Ishikawa (cell line): ENCODE results near the gene TRAPPC12.

ENCODE experiments used
- CEBPB ChIP-seq: IDR thresholded peaks from 2 replicates; pipeline ENCODE4 v1.6.1; 2012
- CREB1 ChIP-seq: IDR thresholded peaks from 2 replicates; pipeline ENCODE4 v1.6.1; 2012; ENCODE audit warnings: low read depth
- EGR1 ChIP-seq: IDR thresholded peaks from 2 replicates; pipeline ENCODE4 v1.6.1; 2012
- EP300 ChIP-seq: IDR thresholded peaks from 2 replicates; pipeline ENCODE4 v1.6.1; 2012; ENCODE audit warnings: borderline replicate concordance
- FOXM1 ChIP-seq: IDR thresholded peaks from 2 replicates; pipeline ENCODE4 v1.6.1; 2012; ENCODE audit warnings: low read depth, borderline replicate concordance
- NFIC ChIP-seq: IDR thresholded peaks from 2 replicates; pipeline ENCODE4 v1.6.1; 2012
- RAD21 ChIP-seq: IDR thresholded peaks from 2 replicates; pipeline ENCODE4 v1.6.1; 2012; ENCODE audit warnings: low read depth
- TAF1 ChIP-seq: IDR thresholded peaks from 2 replicates; pipeline ENCODE4 v1.6.1; 2012; ENCODE audit warnings: low read depth, mild to moderate bottlenecking
- TCF12 ChIP-seq: IDR thresholded peaks from 2 replicates; pipeline ENCODE4 v1.6.1; 2012; ENCODE audit warnings: low read depth
- TEAD4 ChIP-seq: IDR thresholded peaks from 2 replicates; pipeline ENCODE4 v1.6.1; 2012
- USF1 ChIP-seq: IDR thresholded peaks from 2 replicates; pipeline ENCODE4 v1.6.1; 2012
- YY1 ChIP-seq: IDR thresholded peaks from 2 replicates; pipeline ENCODE4 v1.6.1; 2012; ENCODE audit warnings: low read depth
- ZBTB7A ChIP-seq: IDR thresholded peaks from 2 replicates; pipeline ENCODE4 v1.6.1; 2012; ENCODE audit warnings: low read depth
- TF ChIP-seq, protein P1 (sequence below): IDR thresholded peaks from 2 replicates; pipeline ENCODE4 v1.6.1; 2012; ENCODE audit warnings: low read depth, mild to moderate bottlenecking
- TF ChIP-seq, protein P2 (sequence below): IDR thresholded peaks from 2 replicates; pipeline ENCODE4 v1.6.1; 2012

TRAPPC12 gene

GRCh38 chr2:3483227-3483985 is 103.9 kb downstream of the TRAPPC12 start:
- TF ChIP-seq EGR1 (no peak), USF1 (no peak)
- TF ChIP-seq, protein P1, sequence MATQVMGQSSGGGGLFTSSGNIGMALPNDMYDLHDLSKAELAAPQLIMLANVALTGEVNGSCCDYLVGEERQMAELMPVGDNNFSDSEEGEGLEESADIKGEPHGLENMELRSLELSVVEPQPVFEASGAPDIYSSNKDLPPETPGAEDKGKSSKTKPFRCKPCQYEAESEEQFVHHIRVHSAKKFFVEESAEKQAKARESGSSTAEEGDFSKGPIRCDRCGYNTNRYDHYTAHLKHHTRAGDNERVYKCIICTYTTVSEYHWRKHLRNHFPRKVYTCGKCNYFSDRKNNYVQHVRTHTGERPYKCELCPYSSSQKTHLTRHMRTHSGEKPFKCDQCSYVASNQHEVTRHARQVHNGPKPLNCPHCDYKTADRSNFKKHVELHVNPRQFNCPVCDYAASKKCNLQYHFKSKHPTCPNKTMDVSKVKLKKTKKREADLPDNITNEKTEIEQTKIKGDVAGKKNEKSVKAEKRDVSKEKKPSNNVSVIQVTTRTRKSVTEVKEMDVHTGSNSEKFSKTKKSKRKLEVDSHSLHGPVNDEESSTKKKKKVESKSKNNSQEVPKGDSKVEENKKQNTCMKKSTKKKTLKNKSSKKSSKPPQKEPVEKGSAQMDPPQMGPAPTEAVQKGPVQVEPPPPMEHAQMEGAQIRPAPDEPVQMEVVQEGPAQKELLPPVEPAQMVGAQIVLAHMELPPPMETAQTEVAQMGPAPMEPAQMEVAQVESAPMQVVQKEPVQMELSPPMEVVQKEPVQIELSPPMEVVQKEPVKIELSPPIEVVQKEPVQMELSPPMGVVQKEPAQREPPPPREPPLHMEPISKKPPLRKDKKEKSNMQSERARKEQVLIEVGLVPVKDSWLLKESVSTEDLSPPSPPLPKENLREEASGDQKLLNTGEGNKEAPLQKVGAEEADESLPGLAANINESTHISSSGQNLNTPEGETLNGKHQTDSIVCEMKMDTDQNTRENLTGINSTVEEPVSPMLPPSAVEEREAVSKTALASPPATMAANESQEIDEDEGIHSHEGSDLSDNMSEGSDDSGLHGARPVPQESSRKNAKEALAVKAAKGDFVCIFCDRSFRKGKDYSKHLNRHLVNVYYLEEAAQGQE = 0 out of 2 replicates have a peak, but pooled peaks have one; percentile 21

DNA sequence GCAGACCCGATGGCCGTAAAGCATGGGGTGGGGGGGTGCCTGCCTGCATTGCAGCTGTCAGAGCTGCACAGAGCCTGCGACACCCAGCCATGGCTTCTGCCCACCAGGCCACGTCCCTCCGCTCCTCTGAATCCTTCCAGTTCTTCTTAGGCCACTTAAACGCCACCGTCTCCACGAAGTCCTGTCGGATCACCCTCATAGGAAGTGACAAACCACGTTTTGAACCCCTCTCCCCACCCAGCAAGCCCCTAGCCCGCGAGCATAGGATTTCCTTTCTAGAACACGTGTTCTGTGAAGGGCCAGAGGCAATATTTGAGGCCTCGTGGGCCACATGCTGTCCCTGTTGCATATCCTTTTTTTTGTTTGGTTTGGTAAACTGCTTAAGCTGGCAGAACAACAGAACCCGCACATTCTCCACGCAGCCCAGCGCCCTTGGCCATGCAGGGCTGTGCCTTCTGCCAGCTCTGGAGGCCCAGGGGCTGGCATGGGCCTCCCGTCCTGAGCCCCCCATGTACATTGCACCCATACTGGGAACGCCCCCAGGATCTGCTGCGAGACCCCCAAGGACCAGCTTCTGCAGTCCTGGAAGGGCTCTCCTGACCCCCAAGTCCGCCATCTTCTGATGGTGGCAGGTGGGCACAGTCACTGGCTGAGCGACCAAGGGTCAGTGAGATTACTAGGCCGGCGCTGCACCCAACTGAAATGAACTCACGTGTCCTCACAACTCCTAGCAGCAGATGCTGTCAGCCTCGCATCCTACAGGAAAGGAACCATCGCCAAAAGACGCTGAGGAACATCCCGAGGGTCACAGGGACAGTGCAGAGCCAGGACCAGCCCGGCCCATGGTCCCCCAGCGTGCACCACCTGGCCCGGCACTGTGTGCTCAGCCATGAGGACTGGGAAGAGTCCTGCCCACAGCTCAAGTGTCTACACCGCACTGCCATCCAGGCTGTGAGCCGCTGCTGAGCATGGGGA is 104.8 kb downstream of the TRAPPC12 start:
- TF ChIP-seq CEBPB (no peak), YY1 (no peak), USF1 (no peak), EP300 (no peak)
- TF ChIP-seq, protein P2, sequence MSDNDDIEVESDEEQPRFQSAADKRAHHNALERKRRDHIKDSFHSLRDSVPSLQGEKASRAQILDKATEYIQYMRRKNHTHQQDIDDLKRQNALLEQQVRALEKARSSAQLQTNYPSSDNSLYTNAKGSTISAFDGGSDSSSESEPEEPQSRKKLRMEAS = no peak

- no peak for TF ChIP-seq EGR1
- TF ChIP-seq USF1 = no peak
- TF ChIP-seq EP300 = no peak
- no peak for TF ChIP-seq FOXM1
- TF ChIP-seq ZBTB7A = no peak
- TF ChIP-seq NFIC = no peak
Measured at GRCh38 chr2:3485166-3485565, 105.7 kb downstream of the TRAPPC12 start.

- TF ChIP-seq EGR1 = no peak
- no peak for TF ChIP-seq FOXM1
- no peak for TF ChIP-seq TEAD4
- no peak for TF ChIP-seq NFIC
- TF ChIP-seq, protein P2 = no peak
- no peak for TF ChIP-seq RAD21
- no peak for TF ChIP-seq CREB1
- TF ChIP-seq, protein P1 = no peak
- TF ChIP-seq EP300 = no peak
- no peak for TF ChIP-seq TAF1
- no peak for TF ChIP-seq USF1
- no peak for TF ChIP-seq YY1
- no peak for TF ChIP-seq CEBPB
- no peak for TF ChIP-seq TCF12
Measured at GRCh38 chr2:3486047-3487027, 106.8 kb downstream of the TRAPPC12 start.
